Measurements from ENCODE around the gene VEGFC. TPM values are rescaled to one million over a fixed set of nuclear protein-coding genes. Genes with fewer than 3 reads are reported as not detected.

VEGFC gene
- total RNA-seq, 1 donor from 2014 or later, result 7.5 TPM

DNA sequence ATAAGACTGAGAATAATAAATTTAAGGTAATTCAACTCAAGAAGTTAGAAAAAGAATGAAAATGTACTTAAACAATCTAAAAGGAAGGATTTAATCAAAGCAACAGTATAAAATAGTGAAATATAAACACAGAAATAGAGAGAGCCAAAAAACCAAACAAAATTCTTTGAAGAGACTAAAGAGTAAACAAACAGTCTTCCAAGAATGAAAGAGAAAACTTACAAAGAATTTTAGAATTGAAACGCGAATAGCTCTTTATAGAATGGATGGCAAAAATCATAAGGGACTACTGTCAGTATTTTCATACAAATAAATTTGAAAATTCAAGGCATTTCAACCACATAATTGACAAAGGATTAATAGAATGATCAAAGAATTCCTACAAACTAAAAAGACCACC, 41.7 kb downstream of the VEGFC start:
- no peaks in the 10 kb centered on the region for H3K27me3 ChIP-seq (ENCODE audit: low read depth)
- DNase-seq, result no peak
- no peaks in the 10 kb centered on the region for H3K9me3 ChIP-seq (replicated peaks)
- no peak overlapping the region for H3K27ac ChIP-seq (replicated peaks)
- intact Hi-C loops (cut with micrococcal nuclease), result no loop called here
- H3K36me3 ChIP-seq, result no peaks in the 10 kb centered on the region
- H3K4me1 ChIP-seq, result no peaks in the 10 kb centered on the region
- TF ChIP-seq, protein P1, sequence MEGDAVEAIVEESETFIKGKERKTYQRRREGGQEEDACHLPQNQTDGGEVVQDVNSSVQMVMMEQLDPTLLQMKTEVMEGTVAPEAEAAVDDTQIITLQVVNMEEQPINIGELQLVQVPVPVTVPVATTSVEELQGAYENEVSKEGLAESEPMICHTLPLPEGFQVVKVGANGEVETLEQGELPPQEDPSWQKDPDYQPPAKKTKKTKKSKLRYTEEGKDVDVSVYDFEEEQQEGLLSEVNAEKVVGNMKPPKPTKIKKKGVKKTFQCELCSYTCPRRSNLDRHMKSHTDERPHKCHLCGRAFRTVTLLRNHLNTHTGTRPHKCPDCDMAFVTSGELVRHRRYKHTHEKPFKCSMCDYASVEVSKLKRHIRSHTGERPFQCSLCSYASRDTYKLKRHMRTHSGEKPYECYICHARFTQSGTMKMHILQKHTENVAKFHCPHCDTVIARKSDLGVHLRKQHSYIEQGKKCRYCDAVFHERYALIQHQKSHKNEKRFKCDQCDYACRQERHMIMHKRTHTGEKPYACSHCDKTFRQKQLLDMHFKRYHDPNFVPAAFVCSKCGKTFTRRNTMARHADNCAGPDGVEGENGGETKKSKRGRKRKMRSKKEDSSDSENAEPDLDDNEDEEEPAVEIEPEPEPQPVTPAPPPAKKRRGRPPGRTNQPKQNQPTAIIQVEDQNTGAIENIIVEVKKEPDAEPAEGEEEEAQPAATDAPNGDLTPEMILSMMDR (IDR thresholded peaks at IDR 0.05; ENCODE audit: borderline replicate concordance), result no peak
- no peak overlapping the region for H3K4me3 ChIP-seq

DNA sequence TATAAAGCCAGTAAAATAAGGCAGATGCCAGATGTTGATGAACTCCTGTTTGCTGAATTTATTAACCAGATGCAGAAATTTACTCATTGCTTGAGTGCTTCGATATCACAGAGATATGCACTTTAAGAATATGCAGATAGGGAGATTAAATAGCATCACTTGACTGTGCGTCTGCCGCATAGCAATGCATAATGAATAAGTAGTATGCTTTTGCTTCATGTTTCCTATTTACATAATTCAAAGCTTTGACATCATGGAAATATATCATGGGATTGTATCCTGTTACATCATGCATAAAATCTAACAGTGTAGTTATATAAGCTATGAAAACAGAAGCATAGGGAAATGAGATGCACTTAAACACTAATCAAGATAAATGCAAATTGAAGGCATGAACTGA, 45.9 kb downstream of the VEGFC start:
- Histone ChIP-seq H3K4me1 (no peaks in the 10 kb centered on the region), H3K27me3 (ENCODE audit: low read depth) (no peaks in the 10 kb centered on the region), H3K4me3 (no peak overlapping the region), H3K27ac (replicated peaks) (no peak overlapping the region), H3K36me3 (no peaks in the 10 kb centered on the region), H3K9me3 (replicated peaks) (no peaks in the 10 kb centered on the region)
- TF ChIP-seq, protein P1 (IDR thresholded peaks at IDR 0.05; ENCODE audit: borderline replicate concordance), result no peak
- DNase-seq, result no peak
- intact Hi-C loops (cut with micrococcal nuclease), result no loop called here

DNA sequence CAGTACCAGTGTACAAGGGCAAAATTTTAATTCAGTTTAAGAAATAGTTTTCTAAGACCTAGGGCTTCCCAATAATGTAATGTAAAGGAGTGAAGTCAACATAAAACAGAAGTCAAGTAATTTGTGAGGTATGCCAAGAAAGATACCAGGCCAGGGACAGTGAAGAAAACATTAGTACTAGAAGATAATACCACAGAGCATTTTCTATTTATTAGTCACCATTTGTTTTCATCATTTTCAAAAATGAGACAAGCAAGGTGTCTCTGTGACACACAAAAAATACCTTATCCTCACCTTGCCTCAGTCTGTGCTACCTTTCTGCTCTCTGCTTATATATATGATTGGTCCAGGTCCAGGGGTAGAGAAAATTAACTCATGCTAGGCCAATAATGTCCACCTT, 46.8 kb downstream of the VEGFC start:
- Histone ChIP-seq H3K4me1 (no peaks in the 10 kb centered on the region), H3K9me3 (replicated peaks) (no peaks in the 10 kb centered on the region), H3K27me3 (ENCODE audit: low read depth) (no peaks in the 10 kb centered on the region), H3K27ac (replicated peaks) (no peak overlapping the region), H3K36me3 (no peaks in the 10 kb centered on the region), H3K4me3 (no peak overlapping the region)
- intact Hi-C loops (cut with micrococcal nuclease), result no loop called here
- TF ChIP-seq, protein P1 (IDR thresholded peaks at IDR 0.05; ENCODE audit: borderline replicate concordance), result no peak
- no peak for DNase-seq

DNA sequence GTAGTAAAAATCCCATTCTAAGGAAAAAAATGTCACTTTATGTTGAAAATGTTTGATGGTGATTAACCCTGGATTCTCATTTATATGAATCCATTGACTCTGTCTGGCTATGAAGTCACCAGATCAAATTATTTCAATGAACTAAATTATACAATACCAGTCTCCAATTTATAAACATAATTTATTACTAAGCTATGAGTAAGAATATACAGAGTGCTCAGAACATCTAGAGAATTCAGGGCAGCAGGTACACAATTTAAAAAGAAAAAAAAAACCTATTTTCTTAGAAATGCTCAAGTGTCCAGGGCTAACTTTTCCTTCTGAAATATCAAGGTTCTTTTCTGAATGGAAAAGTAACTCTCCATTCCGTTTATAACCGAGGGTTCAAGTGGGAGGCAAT, 48.6 kb downstream of the VEGFC start:
- intact Hi-C loops (cut with micrococcal nuclease), result no loop called here
- Histone ChIP-seq H3K36me3 (no peaks in the 10 kb centered on the region), H3K9me3 (replicated peaks) (no peaks in the 10 kb centered on the region), H3K27me3 (ENCODE audit: low read depth) (no peaks in the 10 kb centered on the region), H3K27ac (replicated peaks) (no peak overlapping the region), H3K4me3 (no peak overlapping the region), H3K4me1 (no peaks in the 10 kb centered on the region)
- DNase-seq, result no peak
- TF ChIP-seq, protein P1 (IDR thresholded peaks at IDR 0.05; ENCODE audit: borderline replicate concordance), result no peak

DNA sequence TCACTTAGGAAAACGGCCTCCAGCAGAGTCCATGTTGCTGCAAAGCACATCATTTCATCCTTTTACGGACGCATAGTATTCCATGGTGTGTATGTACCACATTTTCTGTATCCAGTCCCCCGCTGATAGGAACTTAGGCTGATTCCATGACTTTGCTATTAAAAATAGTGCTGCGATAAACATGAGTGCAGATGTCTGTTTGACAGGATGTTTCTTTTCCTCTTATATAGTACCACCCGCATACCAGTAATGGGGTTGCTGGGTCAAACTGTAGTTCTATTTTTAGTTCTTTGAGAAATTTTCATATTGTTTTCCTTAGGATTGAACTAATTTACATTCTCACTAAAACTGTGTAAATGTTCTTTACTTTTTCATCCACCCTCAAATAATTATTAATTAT, 50.5 kb downstream of the VEGFC start:
- intact Hi-C loops (cut with micrococcal nuclease), result no loop called here
- no peaks in the 10 kb centered on the region for H3K27me3 ChIP-seq (ENCODE audit: low read depth)
- no peak for DNase-seq
- no peak overlapping the region for H3K4me3 ChIP-seq
- TF ChIP-seq, protein P1 (IDR thresholded peaks at IDR 0.05; ENCODE audit: borderline replicate concordance), result no peak
- no peaks in the 10 kb centered on the region for H3K9me3 ChIP-seq (replicated peaks)
- no peaks in the 10 kb centered on the region for H3K4me1 ChIP-seq
- H3K27ac ChIP-seq (replicated peaks), result peak overlapping the region; percentile 34
- no peaks in the 10 kb centered on the region for H3K36me3 ChIP-seq

DNA sequence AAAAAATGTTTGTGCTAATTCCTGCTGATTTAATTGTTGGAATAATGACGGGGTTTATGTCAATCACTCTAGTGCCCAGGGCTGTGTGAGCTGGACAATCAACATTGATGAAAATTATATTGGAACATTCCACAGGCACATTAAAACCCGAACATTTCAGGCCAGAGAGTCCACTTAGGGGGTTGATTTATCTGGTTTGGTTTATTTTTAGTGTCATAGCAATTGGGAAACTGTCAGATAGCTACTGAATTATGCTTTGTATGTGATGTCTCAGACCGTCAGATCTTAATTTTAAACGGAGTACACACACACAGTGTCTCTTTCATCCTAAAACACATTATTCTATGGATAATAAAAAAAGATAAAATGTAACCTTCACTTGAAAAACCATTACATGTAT, 51.5 kb downstream of the VEGFC start:
- no peaks in the 10 kb centered on the region for H3K9me3 ChIP-seq (replicated peaks)

More for the DNA sequence above, 51.5 kb downstream of the VEGFC start:
- Histone ChIP-seq H3K4me3 (no peak overlapping the region), H3K27me3 (ENCODE audit: low read depth) (no peaks in the 10 kb centered on the region), H3K27ac (replicated peaks) (no peak overlapping the region), H3K4me1 (no peaks in the 10 kb centered on the region), H3K36me3 (no peaks in the 10 kb centered on the region)
- TF ChIP-seq, protein P1 (IDR thresholded peaks at IDR 0.05; ENCODE audit: borderline replicate concordance), result no peak
- no peak for DNase-seq
- intact Hi-C loops (cut with micrococcal nuclease), result no loop called here

Data from left ventricle myocardium inferior (tissue), 1 donor.